HS-5 (cell line): ENCODE measurements around the gene CTNNA2.
"Not testable (repeated sequence)": the region's sequence is repeated elsewhere in the genome, so short reads cannot be mapped to it uniquely, and the experiment has no call there.

Experiments used
- DNase-seq: peaks from one replicate; pipeline ENCODE4 v3.0.0-alpha.2; 2012; ENCODE audit warnings: low read depth

The CTNNA2 gene

GRCh38 chr2:80032684-80033083, 519.8 kb downstream of the CTNNA2 start:
- DNase-seq = not testable (repeated sequence)

GRCh38 chr2:80035749-80036285, 523.0 kb downstream of the CTNNA2 start:
- no peak for DNase-seq

- DNase-seq = no peak
Measured at GRCh38 chr2:80037310-80037709, 524.5 kb downstream of the CTNNA2 start.

GRCh38 chr2:80040226-80040625, 527.4 kb downstream of the CTNNA2 start:
- DNase-seq = no peak

GRCh38 chr2:80042635-80043034, 529.8 kb downstream of the CTNNA2 start:
- DNase-seq = no peak

- no peak for DNase-seq
Measured at GRCh38 chr2:80048296-80048695, 535.4 kb downstream of the CTNNA2 start.

GRCh38 chr2:80050246-80050645, 537.4 kb downstream of the CTNNA2 start:
- DNase-seq = no peak

GRCh38 chr2:80053522-80054345, 540.9 kb downstream of the CTNNA2 start:
- no peak for DNase-seq

GRCh38 chr2:80054346-80054675, 541.5 kb downstream of the CTNNA2 start:
- DNase-seq = peak; percentile 33

GRCh38 chr2:80057956-80058355, 545.1 kb downstream of the CTNNA2 start:
- DNase-seq = no peak

- no peak for DNase-seq
Measured at GRCh38 chr2:80058562-80058961, 545.7 kb downstream of the CTNNA2 start.

- no peak for DNase-seq
Measured at GRCh38 chr2:80059447-80059846, 546.6 kb downstream of the CTNNA2 start.

- DNase-seq = no peak
Measured at GRCh38 chr2:80061881-80062280, 549.0 kb downstream of the CTNNA2 start.

- DNase-seq = no peak
Measured at GRCh38 chr2:80062298-80062697, 549.4 kb downstream of the CTNNA2 start.

GRCh38 chr2:80068038-80068731, 555.3 kb downstream of the CTNNA2 start:
- DNase-seq = no peak

- DNase-seq = no peak
Measured at GRCh38 chr2:80070587-80070986, 557.7 kb downstream of the CTNNA2 start.

GRCh38 chr2:80071941-80072340, 559.1 kb downstream of the CTNNA2 start:
- no peak for DNase-seq

- peak; percentile 49 for DNase-seq
Measured at GRCh38 chr2:80073134-80073561, 560.3 kb downstream of the CTNNA2 start.

- DNase-seq = no peak
Measured at GRCh38 chr2:80074321-80075070, 561.6 kb downstream of the CTNNA2 start.

- no peak for DNase-seq
Measured at GRCh38 chr2:80075719-80076118, 562.9 kb downstream of the CTNNA2 start.

- DNase-seq = no peak
Measured at GRCh38 chr2:80078290-80079036, 565.6 kb downstream of the CTNNA2 start.

GRCh38 chr2:80080957-80081356, 568.1 kb downstream of the CTNNA2 start:
- no peak for DNase-seq
